HG02798 (cell line): Measurements from ENCODE around the gene MFRP.

Experiments
- ATAC-seq: cut with Tn5 transposase; IDR thresholded peaks from one replicate; pipeline ENCODE4 v1.9.1; 2021; ENCODE audit warnings: mild to moderate bottlenecking; ENCODE audit not compliant: unreplicated experiment, poor library complexity

The MFRP gene

GRCh38 chr11:119299416-119299815, 47.1 kb downstream of the MFRP start:
- no peak for ATAC-seq

DNA sequence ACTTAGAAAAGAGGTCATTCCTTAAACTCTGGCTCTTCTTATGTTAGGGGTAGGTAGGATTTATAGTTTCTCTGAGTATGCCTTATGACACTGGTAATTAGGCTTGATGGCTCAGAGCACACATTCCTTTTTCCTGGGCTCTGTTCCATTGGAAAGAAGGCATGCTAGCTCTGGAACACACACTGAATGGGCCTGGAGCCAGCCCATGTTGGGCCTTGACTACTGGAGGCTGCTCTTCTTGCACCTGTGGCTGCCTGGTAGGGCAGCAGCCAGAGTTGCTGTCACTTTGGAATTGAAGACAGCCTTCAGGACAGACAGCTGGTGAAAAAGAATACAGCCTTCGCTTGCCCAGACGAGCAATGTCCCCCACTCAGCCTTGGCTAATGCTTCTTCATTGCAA, 47.8 kb downstream of the MFRP start:
- no peak for ATAC-seq

- ATAC-seq = no peak
Observed at GRCh38 chr11:119297938-119298337, 48.6 kb downstream of the MFRP start.

- no peak for ATAC-seq
Observed at GRCh38 chr11:119295178-119295577, 51.3 kb downstream of the MFRP start.

- ATAC-seq = no peak
Observed at GRCh38 chr11:119293461-119293860, 53.0 kb downstream of the MFRP start.

DNA sequence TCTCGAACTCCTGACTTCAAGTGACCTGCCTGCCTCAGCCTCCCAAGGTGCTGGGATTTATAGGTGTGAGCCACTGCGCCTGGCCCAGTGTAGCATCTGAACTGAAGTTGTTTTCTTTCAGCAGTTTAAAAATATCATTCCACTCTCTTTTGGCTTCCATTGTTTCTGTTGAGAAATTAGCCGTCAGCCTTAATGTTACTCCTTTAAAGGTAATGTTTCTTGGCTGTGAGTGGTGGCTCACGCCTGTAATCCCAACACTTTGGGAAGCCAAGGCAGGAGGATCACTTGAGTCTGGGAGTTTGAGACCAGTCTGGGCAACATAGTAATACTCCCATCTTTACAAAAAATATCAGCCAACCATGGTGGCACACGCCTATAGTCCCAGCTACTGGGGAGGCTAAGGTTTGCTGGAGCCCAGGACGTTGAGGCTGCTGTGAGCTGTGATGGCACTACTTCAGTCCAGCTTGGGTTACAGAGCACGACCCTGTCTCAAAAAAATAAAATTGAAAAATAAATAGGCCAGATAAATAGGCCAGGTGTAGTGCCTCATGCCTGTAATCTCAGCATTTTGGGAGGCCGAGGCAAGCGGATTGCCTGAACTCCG, 55.5 kb downstream of the MFRP start:
- no peak for ATAC-seq
